A549 (cell line): Measurements from ENCODE around the gene SERINC5. TPM values are rescaled to one million over a fixed set of nuclear protein-coding genes. Genes with fewer than 3 reads are reported as not detected.

Experiments used
- ATAC-seq, 2 experiments: fragments of 200-7000 bp in 1 of 2; fragments of >200 bp in 1 of 2; cut with Nextera tagmentation in 1 of 2; cut with Tn5 transposase in 1 of 2; 3 replicates each; pipeline versions ENCODE4 v1.8.0 to v1.9.1; 2018 to 2020; ENCODE audit warnings: mild to moderate bottlenecking in 1 of 2, moderate library complexity in 1 of 2
- CTCF ChIA-PET: fragments of 300-600 bp; sonication (Branson Sonifier 250); formaldehyde crosslinking; extraction: SDS; loops from one replicate; lab custom pipeline; 2021; ENCODE audit warnings: antibody characterized with exemption, inconsistent platforms; lab: Yijun Ruan, JAX
- POLR2A ChIA-PET: fragments of 350-600 bp; formaldehyde crosslinking; extraction: SDS; loops from one replicate; lab custom pipeline; 2021; ENCODE audit warnings: antibody characterized with exemption, inconsistent platforms; lab: Yijun Ruan, JAX
- DNase-seq, 2 experiments: peaks; one replicate each; pipeline versions ENCODE4 v3.0.0 to v3.0.0-alpha.2; 2011 to 2016; ENCODE audit warnings: low read depth in 1 of 2, low spot score in 1 of 2
- FAIRE-seq: peaks from 2 replicates; lab custom pipeline; 2011; peaks lifted over from hg19 to GRCh38; lab: Jason Lieb, UNC
- H3K27ac ChIP-seq, 2 experiments: fragments of >200 bp; sonication (Bioruptor Twin); formaldehyde crosslinking; 3 replicates each; pipeline ENCODE4 v1.5.1; 2016 to 2017
- H3K4me1 ChIP-seq: fragments of >200 bp; sonication (Bioruptor Twin); formaldehyde crosslinking; 3 replicates; pipeline ENCODE4 v1.6.1; 2016
- H3K4me2 ChIP-seq: fragments of >200 bp; sonication (Bioruptor Twin); formaldehyde crosslinking; 3 replicates; pipeline ENCODE4 v1.6.1; 2016
- H3K4me3 ChIP-seq: fragments of >200 bp; sonication (Bioruptor Twin); formaldehyde crosslinking; 3 replicates; pipeline ENCODE4 v1.5.1; 2016
- H3K9me3 ChIP-seq: fragments of >200 bp; sonication (Bioruptor Twin); formaldehyde crosslinking; 3 replicates; pipeline ENCODE4 v1.6.1; 2016
- CBX2 ChIP-seq: fragments of 200-600 bp; sonication (generic); IDR thresholded peaks from 2 replicates; pipeline ENCODE4 v1.6.1; 2016; ENCODE audit warnings: low read depth, mild to moderate bottlenecking, borderline replicate concordance
- CHD2 ChIP-seq: fragments of 150-350 bp; IDR thresholded peaks from 2 replicates; pipeline ENCODE4 v1.6.1; 2014; ENCODE audit warnings: low read length; ENCODE audit not compliant: partially characterized antibody
- CHD4 ChIP-seq: fragments of 200-600 bp; sonication (generic); IDR thresholded peaks from 2 replicates; pipeline ENCODE4 v1.6.1; 2016; ENCODE audit warnings: antibody characterized with exemption, mild to moderate bottlenecking, borderline replicate concordance
- EP300 ChIP-seq, 2 experiments: fragments of >200 bp; sonication (Bioruptor Twin); formaldehyde crosslinking; IDR thresholded peaks; 2 replicates in 1 of 2; 3 replicates in 1 of 2; pipeline ENCODE4 v1.6.1; 2016 to 2017
- FOSL2 ChIP-seq, 2 experiments: fragments of 450-650 bp in 1 of 2; fragments of >200 bp in 1 of 2; sonication (Bioruptor Twin) in 1 of 2; formaldehyde crosslinking; IDR thresholded peaks; 2 replicates each; pipeline versions ENCODE4 v1.5.0 to v1.6.1; 2016 to 2020; ENCODE audit warnings: mild to moderate bottlenecking in 1 of 2, moderate library complexity in 1 of 2
- FOXS1 ChIP-seq: fragments of 250-450 bp; sonication (Bioruptor Pico); IDR thresholded peaks from 2 replicates; pipeline ENCODE4 v1.5.0; 2020; ENCODE audit warnings: mild to moderate bottlenecking, moderate library complexity
- GATA3 ChIP-seq: IDR thresholded peaks from 2 replicates; pipeline ENCODE4 v1.6.1; 2012; ENCODE audit warnings: borderline replicate concordance
- HEYL ChIP-seq: fragments of 250-450 bp; sonication (Bioruptor Pico); IDR thresholded peaks from 2 replicates; pipeline ENCODE4 v1.8.0; 2021; ENCODE audit warnings: mild to moderate bottlenecking, moderate library complexity
- JUN ChIP-seq, 2 experiments: fragments of >200 bp; sonication (Bioruptor Twin); formaldehyde crosslinking; IDR thresholded peaks; 2 replicates in 1 of 2; 3 replicates in 1 of 2; pipeline ENCODE4 v1.6.1; 2016 to 2017
- MAZ ChIP-seq: fragments of 150-350 bp; IDR thresholded peaks from 2 replicates; pipeline ENCODE4 v1.6.1; 2014; ENCODE audit warnings: antibody characterized with exemption, low read depth, low read length, borderline replicate concordance
- NFE2L2 ChIP-seq: fragments of 150-350 bp; conservative IDR thresholded peaks from 2 replicates; pipeline ENCODE4 v1.6.1; 2014; ENCODE audit warnings: low read length
- POLR2A ChIP-seq: IDR thresholded peaks from 2 replicates; pipeline ENCODE4 v1.6.1; 2012; ENCODE audit warnings: mild to moderate bottlenecking, low read length
- POLR2AphosphoS2 ChIP-seq: conservative IDR thresholded peaks from 2 replicates; pipeline ENCODE4 v1.6.1; 2012; ENCODE audit warnings: low read length, improper control_type of control experiment, inconsistent platforms
- RCOR1 ChIP-seq: fragments of 150-350 bp; IDR thresholded peaks from 2 replicates; pipeline ENCODE4 v1.6.1; 2014; ENCODE audit warnings: antibody characterized with exemption, low read length, low read depth
- SREBF2 ChIP-seq: fragments of 450-650 bp; IDR thresholded peaks from 2 replicates; pipeline ENCODE4 v1.6.1; 2014; ENCODE audit warnings: mild to moderate bottlenecking, moderate library complexity
- TP53 ChIP-seq: fragments of 250-450 bp; sonication (Bioruptor Pico); IDR thresholded peaks from 2 replicates; pipeline ENCODE4 v1.5.0; 2021; ENCODE audit warnings: mild to moderate bottlenecking, moderate library complexity
- ZNF302 ChIP-seq: fragments of 250-450 bp; sonication (Bioruptor Pico); IDR thresholded peaks from 2 replicates; pipeline ENCODE4 v1.9.0; 2021; ENCODE audit warnings: inconsistent platforms, mild to moderate bottlenecking, moderate library complexity
- ZSCAN20 ChIP-seq: fragments of 250-450 bp; sonication (Bioruptor Pico); IDR thresholded peaks from 2 replicates; pipeline ENCODE4 v1.8.0; 2022; ENCODE audit warnings: mild to moderate bottlenecking, moderate library complexity
- WGBS: methylation state at CpG from one replicate; pipeline ENCODE4 v1.1.6; 2017; ENCODE audit errors: missing lambda C conversion rate; 5-methylcytosine and 5-hydroxymethylcytosine counted together
- polyA plus RNA-seq, 4 experiments: library from polyadenylated mRNA; depleted of rRNA in 3 of 4; stranded (reverse); fragments of >200 nt; fragmentation: RNase III in 1 of 4; extraction: RNeasy Plus Mini Kit Qiagen cat#74134 plus additional on column Dnase treatment in 1 of 4; gene quantifications; 2 replicates in 3 of 4; 3 replicates in 1 of 4; pipeline ENCODE4 v1.2.3, GENCODE V29; 2011 to 2017
- TF ChIP-seq, protein P1 (sequence below): fragments of 150-350 bp; IDR thresholded peaks from 2 replicates; pipeline ENCODE4 v1.6.1; 2014; ENCODE audit warnings: low read depth, mild to moderate bottlenecking, low read length
- TF ChIP-seq, protein P2 (sequence below): IDR thresholded peaks from 2 replicates; pipeline ENCODE4 v1.6.1; 2012
- TF ChIP-seq, protein P3 (sequence below): fragments of 450-650 bp; IDR thresholded peaks from 2 replicates; pipeline ENCODE4 v1.6.1; 2014; ENCODE audit warnings: antibody characterized with exemption
- TF ChIP-seq, protein P4 (sequence below): IDR thresholded peaks from 2 replicates; pipeline ENCODE4 v1.6.1; 2012; ENCODE audit warnings: low read depth, borderline replicate concordance

Gene SERINC5
- polyA plus RNA-seq, 2 of the 4 experiments (the other 2 are of a cell fraction), result 7.0 to 13.4 TPM

DNA sequence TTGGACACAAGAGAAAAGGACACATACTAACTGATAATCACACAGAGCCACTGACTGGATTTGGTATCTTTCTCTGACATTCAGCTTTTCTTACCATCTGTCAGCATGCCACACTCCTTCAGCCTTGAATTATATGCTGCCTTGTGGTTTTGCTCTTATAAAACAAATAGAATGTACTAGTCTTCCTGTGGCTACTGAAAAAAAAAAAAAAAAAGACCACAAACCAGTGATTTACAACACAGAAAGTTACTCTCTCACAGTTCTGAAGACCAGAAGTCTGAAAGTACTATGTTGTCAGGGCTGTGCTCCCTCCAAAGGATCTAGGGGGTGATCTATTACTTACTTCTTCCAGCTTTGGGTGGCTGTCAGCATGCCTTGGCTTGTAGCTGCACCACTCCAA lies 138.4 kb downstream of the SERINC5 start:
- no peak overlapping the region for H3K27ac ChIP-seq
- TF ChIP-seq, protein P1, sequence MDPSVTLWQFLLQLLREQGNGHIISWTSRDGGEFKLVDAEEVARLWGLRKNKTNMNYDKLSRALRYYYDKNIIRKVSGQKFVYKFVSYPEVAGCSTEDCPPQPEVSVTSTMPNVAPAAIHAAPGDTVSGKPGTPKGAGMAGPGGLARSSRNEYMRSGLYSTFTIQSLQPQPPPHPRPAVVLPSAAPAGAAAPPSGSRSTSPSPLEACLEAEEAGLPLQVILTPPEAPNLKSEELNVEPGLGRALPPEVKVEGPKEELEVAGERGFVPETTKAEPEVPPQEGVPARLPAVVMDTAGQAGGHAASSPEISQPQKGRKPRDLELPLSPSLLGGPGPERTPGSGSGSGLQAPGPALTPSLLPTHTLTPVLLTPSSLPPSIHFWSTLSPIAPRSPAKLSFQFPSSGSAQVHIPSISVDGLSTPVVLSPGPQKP, result no peak
- TF ChIP-seq, all 56 proteins: peak for 0
- no peak for DNase-seq
- no peaks in the 10 kb centered on the region for H3K9me3 ChIP-seq
- H3K4me3 ChIP-seq, result no peak overlapping the region
- H3K4me1 ChIP-seq, result no peaks in the 10 kb centered on the region
- ChIA-PET POLR2A (no interaction called here), CTCF (interaction anchor here (0.6 to 1.6 kb wide), 5 partner anchors 22 to 304 kb away, joined by 3 read pairs; no protein-coding TSS in a partner anchor)
- ATAC-seq, result no peak
- no peak for FAIRE-seq
- no peak overlapping the region for H3K4me2 ChIP-seq

DNA sequence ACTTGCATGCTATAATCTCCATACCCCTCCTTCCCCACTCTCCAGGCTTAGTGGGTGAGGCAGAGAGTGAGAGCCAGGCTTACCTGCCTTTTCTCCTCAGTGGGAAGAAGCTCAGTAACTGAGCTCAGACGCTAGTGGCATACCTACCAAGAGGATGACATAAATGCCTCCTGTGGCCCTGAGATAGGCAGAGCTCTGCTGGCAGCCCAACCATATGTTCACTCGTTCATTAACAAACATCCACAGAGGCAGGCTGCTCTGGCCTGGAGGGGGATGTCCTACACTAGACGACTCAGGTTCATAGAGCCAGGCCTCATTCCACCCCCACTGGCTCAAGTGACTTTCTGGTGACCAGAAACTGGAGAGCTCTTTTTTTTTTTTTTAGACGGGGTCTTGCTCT lies 139.4 kb downstream of the SERINC5 start:
- no peak overlapping the region for H3K27ac ChIP-seq
- TF ChIP-seq MAZ, result no peak
- TF ChIP-seq TP53, result no peak
- no peak for TF ChIP-seq HEYL (CRISPR knock-in tag)
- no peak for TF ChIP-seq FOSL2 (IDR thresholded peaks at IDR 0.05)
- TF ChIP-seq FOSL2 (CRISPR knock-in tag; IDR thresholded peaks at IDR 0.05), result no peak
- no peak for TF ChIP-seq JUN (IDR thresholded peaks at IDR 0.05)
- TF ChIP-seq CHD4, result no peak
- TF ChIP-seq CHD2, result no peak
- no peak for TF ChIP-seq NFE2L2
- TF ChIP-seq POLR2AphosphoS2, result no peak
- TF ChIP-seq SREBF2, result no peak
- TF ChIP-seq ZSCAN20 (CRISPR knock-in tag), result no peak
- TF ChIP-seq GATA3, result no peak
- no peak for TF ChIP-seq FOXS1 (CRISPR knock-in tag)
- FAIRE-seq, result no peak
- H3K9me3 ChIP-seq, result no peaks in the 10 kb centered on the region
- DNase-seq, result no peak
- CTCF ChIA-PET, result interaction anchor here (0.7 to 1.6 kb wide), 4 partner anchors 14 to 191 kb away, joined by 3 read pairs; no protein-coding TSS in a partner anchor
- H3K4me2 ChIP-seq, result no peak overlapping the region
- POLR2A ChIA-PET, result no interaction called here
- 64% methylated on average over 4 of the region's 4 CpGs for WGBS
- no peak for ATAC-seq
- H3K4me1 ChIP-seq, result no peaks in the 10 kb centered on the region
- H3K4me3 ChIP-seq, result no peak overlapping the region

DNA sequence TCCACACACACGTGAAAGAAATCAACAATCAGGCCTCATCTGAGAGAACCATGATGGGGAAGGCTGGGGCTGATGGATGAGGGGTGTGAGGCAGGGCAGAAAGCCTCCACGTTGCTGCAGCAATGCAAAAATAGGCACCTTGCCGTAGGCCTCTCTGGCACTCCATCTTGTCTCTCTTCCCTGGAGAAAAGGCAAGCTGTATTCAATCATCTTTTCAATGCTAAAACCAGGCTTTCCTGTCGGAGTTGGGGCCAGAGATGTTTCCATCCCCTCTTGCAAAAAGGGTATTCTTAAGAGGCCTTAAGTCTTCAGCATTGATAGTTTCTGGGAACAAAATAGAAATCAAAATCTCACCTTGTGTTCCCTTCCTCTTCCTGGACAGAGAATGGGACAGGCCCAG lies 139.8 kb downstream of the SERINC5 start:
- WGBS, result 51% methylated on average over 4 of the region's 4 CpGs
- TF ChIP-seq EP300 (IDR thresholded peaks at IDR 0.05) (no peak), RCOR1 (no peak), POLR2AphosphoS2 (no peak), CHD2 (no peak), CBX2 (no peak), POLR2A (no peak), ZNF302 (no peak), FOSL2 (IDR thresholded peaks at IDR 0.05) (no peak), FOSL2 (CRISPR knock-in tag; IDR thresholded peaks at IDR 0.05) (no peak)
- TF ChIP-seq, protein P2, sequence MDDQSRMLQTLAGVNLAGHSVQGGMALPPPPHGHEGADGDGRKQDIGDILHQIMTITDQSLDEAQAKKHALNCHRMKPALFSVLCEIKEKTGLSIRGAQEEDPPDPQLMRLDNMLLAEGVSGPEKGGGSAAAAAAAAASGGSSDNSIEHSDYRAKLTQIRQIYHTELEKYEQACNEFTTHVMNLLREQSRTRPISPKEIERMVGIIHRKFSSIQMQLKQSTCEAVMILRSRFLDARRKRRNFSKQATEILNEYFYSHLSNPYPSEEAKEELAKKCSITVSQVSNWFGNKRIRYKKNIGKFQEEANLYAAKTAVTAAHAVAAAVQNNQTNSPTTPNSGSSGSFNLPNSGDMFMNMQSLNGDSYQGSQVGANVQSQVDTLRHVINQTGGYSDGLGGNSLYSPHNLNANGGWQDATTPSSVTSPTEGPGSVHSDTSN, result no peak
- TF ChIP-seq, protein P3, sequence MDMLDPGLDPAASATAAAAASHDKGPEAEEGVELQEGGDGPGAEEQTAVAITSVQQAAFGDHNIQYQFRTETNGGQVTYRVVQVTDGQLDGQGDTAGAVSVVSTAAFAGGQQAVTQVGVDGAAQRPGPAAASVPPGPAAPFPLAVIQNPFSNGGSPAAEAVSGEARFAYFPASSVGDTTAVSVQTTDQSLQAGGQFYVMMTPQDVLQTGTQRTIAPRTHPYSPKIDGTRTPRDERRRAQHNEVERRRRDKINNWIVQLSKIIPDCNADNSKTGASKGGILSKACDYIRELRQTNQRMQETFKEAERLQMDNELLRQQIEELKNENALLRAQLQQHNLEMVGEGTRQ, result no peak
- TF ChIP-seq, protein P4, sequence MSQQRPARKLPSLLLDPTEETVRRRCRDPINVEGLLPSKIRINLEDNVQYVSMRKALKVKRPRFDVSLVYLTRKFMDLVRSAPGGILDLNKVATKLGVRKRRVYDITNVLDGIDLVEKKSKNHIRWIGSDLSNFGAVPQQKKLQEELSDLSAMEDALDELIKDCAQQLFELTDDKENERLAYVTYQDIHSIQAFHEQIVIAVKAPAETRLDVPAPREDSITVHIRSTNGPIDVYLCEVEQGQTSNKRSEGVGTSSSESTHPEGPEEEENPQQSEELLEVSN, result no peak
- no peak for ATAC-seq
- POLR2A ChIA-PET, result no interaction called here
- FAIRE-seq, result no peak
- Histone ChIP-seq H3K4me3 (no peak overlapping the region), H3K4me1 (no peaks in the 10 kb centered on the region), H3K27ac (no peak overlapping the region), H3K9me3 (no peaks in the 10 kb centered on the region), H3K4me2 (no peak overlapping the region)
- CTCF ChIA-PET, result interaction anchor here (0.8 to 1.6 kb wide), 3 partner anchors 15 to 192 kb away, joined by 3 read pairs; no protein-coding TSS in a partner anchor
- no peak for DNase-seq
